Measurements from ENCODE around the gene SIVA1. TPM values are rescaled to one million over a fixed set of nuclear protein-coding genes. Genes with fewer than 3 reads are reported as not detected.
"Not testable (repeated sequence)": the region's sequence is repeated elsewhere in the genome, so short reads cannot be mapped to it uniquely, and the experiment has no call there.

Gene SIVA1
- total RNA-seq, 4 donors from 2014 or later, result 149 to 282 (median 201) TPM

DNA sequence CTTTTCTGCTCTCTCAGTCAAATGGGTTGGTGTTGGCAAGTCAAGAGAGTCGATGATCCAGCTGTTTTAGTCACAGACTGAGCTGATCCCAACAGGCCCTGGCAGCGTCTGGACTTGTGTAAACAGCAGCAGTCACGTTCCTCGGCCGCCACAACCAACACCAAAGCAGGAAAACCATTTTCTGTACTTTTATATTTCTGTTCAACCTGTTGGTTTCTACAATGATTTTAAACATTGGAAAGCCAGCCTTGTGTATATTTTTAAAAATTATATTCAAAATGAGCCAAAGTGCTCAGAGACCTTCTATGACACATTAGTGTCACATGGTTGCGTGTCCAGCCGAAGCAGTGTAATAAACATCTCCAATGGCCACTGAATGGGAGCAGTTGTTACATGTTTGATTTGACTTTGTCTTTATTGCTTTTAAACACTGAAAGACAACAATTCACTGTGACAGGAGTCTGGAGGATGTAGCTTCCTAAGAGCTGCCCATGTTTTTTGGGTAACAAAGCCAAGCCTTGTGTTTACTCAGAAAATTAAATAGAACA lies 5.9 kb upstream of the SIVA1 start:
- peaks cover 37 to 61% (median 44%) of the 10 kb centered on the region in 3 donors for H3K4me1 ChIP-seq

DNA sequence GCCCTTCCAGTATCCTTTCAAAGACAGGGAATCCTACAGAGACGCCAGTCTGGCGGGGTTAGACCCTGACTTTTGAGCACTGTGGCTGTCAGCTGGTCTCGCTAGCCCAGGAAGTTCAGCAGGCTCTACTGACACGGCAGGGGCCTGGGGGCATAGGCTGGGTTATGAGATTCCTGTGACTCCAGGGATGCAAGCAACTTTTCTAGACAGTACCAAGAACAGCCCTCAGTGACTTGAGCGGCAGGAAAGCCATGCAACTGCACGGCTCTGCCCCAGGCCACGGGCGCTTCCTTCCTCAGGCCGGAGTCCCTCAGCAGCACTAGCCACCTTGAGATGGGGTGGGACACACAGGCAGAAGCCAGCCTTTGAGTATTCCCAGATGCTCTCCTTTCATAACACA lies 5.1 kb upstream of the SIVA1 start:
- TF ChIP-seq POLR2A (IDR thresholded peaks at IDR 0.05), result no peak
- TF ChIP-seq, protein P1, sequence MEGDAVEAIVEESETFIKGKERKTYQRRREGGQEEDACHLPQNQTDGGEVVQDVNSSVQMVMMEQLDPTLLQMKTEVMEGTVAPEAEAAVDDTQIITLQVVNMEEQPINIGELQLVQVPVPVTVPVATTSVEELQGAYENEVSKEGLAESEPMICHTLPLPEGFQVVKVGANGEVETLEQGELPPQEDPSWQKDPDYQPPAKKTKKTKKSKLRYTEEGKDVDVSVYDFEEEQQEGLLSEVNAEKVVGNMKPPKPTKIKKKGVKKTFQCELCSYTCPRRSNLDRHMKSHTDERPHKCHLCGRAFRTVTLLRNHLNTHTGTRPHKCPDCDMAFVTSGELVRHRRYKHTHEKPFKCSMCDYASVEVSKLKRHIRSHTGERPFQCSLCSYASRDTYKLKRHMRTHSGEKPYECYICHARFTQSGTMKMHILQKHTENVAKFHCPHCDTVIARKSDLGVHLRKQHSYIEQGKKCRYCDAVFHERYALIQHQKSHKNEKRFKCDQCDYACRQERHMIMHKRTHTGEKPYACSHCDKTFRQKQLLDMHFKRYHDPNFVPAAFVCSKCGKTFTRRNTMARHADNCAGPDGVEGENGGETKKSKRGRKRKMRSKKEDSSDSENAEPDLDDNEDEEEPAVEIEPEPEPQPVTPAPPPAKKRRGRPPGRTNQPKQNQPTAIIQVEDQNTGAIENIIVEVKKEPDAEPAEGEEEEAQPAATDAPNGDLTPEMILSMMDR (IDR thresholded peaks at IDR 0.05), result no peak
- peaks cover 0 to 19% (median 0%) of the 10 kb centered on the region in 3 donors for H3K36me3 ChIP-seq
- no peaks in the 10 kb centered on the region for H3K27me3 ChIP-seq
- peak overlapping the region; percentile 78 to 87 (median 84) for H3K27ac ChIP-seq
- WGBS, 2 donors, result 50 to 64% methylated on average over 2 to 9 of the region's 9 CpGs
- DNase-seq, result no peak
- H3K4me1 ChIP-seq, result peaks cover 41 to 64% (median 47%) of the 10 kb centered on the region in 3 donors
- H3K9me3 ChIP-seq, result no peaks in the 10 kb centered on the region
- intact Hi-C loops (cut with DNase I), result no loop called here
- no peak overlapping the region for H3K4me3 ChIP-seq

More for the DNA sequence above, 5.9 kb upstream of the SIVA1 start:
- Histone ChIP-seq H3K27ac (peak overlapping the region; percentile 78 to 87 (median 84)), H3K27me3 (no peaks in the 10 kb centered on the region), H3K36me3 (peaks cover 0 to 19% (median 0%) of the 10 kb centered on the region in 3 donors), H3K9me3 (no peaks in the 10 kb centered on the region), H3K4me3 (no peak overlapping the region)
- no peak for DNase-seq
- intact Hi-C loops (cut with DNase I), result no loop called here
- TF ChIP-seq, protein P1 (IDR thresholded peaks at IDR 0.05), result no peak
- TF ChIP-seq POLR2A (IDR thresholded peaks at IDR 0.05), result no peak
- 26 to 41% methylated on average over 7 of the region's 7 CpGs for WGBS, 2 donors

DNA sequence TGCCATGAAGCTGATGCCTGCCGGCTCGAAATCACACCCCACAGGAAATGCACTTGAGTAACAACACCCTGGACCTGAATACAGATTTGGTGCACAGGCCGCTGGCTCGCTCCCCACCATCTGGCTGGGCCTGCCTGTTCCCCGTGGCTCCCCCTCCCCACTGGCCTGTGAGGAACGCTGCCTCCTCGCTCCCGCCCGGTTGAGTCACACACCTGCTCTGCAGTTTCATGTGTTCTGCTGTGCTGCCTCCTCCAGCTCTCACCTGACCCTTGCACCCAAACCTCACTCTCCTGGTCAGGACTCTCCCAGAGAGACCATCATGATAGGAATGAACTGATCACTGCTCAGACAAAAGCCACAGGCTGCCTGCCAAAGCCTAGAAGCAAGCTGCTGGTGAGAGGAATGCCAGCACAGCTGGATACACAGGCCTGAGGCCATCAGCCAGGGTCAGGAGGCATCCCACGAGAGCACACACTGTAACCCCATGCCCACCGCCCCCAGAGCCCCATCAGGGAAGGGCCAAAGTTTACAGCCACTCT lies 3.8 kb upstream of the SIVA1 start:
- Histone ChIP-seq H3K27me3 (no peaks in the 10 kb centered on the region), H3K4me3 (no peak overlapping the region), H3K36me3 (peaks cover 0 to 7% (median 0%) of the 10 kb centered on the region in 3 donors), H3K9me3 (no peaks in the 10 kb centered on the region), H3K27ac (peak overlapping the region; percentile 78 to 87 (median 84)), H3K4me1 (peaks cover 47 to 74% (median 54%) of the 10 kb centered on the region in 3 donors)
- intact Hi-C loops (cut with DNase I), result no loop called here
- TF ChIP-seq POLR2A (IDR thresholded peaks at IDR 0.05), result no peak
- TF ChIP-seq, protein P1 (IDR thresholded peaks at IDR 0.05), result no peak
- DNase-seq, result no peak
- WGBS, 2 donors, result 14 to 28% methylated on average over 7 to 9 of the region's 11 CpGs

DNA sequence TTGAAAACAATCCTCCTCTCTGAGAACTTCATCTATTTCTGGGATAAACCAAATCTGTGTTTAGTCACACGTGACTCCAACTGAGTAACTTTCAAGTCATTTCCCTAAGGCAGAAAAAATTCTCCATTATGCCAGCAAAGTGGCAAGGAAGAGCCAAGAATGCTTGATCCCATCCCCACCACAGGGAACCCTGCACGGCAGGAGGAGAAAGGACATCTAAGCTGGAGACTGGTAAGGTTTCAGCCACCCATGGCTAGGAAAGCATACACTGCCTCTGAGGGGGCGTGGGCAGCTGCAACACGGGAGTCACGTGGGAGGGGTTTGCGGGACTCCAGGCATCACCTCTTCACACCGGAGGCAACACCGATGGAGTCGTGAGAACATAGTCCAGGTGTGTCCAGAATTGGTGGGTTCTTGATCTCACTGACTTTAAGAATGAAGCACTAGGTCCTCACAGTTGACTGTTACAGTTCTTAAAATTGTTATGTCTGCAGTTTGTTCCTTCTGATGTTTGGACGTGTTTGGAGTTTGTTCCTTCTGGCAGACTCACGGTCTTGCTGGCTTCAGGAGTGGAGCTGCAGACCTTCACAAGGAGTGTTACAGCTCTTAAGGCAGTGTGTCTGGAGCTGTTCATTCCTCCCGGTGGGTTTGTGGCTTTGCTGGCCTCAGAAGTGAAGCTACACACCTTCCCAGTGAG lies 2.7 kb upstream of the SIVA1 start:
- no peak for TF ChIP-seq POLR2A (IDR thresholded peaks at IDR 0.05)
- TF ChIP-seq, protein P1 (IDR thresholded peaks at IDR 0.05), result no peak
- no peaks in the 10 kb centered on the region for H3K27me3 ChIP-seq
- 46 to 54% methylated on average over 12 of the region's 12 CpGs for WGBS, 2 donors
- DNase-seq, result no peak
- H3K9me3 ChIP-seq, result no peaks in the 10 kb centered on the region
- H3K36me3 ChIP-seq, result peaks cover 0 to 4% (median 0%) of the 10 kb centered on the region in 3 donors
- H3K4me3 ChIP-seq, result no peak overlapping the region
- intact Hi-C loops (cut with DNase I), result no loop called here
- peak overlapping the region; percentile 12 to 87 (median 84) for H3K27ac ChIP-seq
- H3K4me1 ChIP-seq, result peaks cover 52 to 84% (median 64%) of the 10 kb centered on the region in 3 donors

DNA sequence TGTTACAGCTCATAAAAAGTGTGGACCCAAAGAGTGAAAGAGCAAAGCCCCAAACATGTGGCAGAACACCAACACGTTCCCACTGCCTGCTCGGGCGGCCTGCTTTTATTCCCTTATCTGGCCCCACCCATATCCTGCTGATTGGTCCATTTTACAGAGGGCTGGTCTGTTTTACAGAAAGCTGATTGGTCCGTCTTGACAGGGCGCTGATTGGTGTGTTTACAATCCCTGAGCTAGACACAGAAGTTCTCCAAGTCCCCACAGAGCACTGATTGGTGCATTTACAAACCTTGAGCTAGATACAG lies 2.2 kb upstream of the SIVA1 start:
- peaks cover 52 to 84% (median 61%) of the 10 kb centered on the region in 3 donors for H3K4me1 ChIP-seq
- H3K36me3 ChIP-seq; intact Hi-C loops (cut with DNase I); H3K27me3 ChIP-seq; H3K4me3 ChIP-seq; H3K9me3 ChIP-seq; DNase-seq: not testable (repeated sequence)
- H3K27ac ChIP-seq, result peak overlapping the region in 3 of 4 donors; percentile 12 to 85 (median 43)
- 79 to 84% methylated on average over 3 to 5 of the region's 5 CpGs for WGBS, 2 donors

Data from esophagus squamous epithelium (tissue), 5 donors.